Kidney glomerular epithelial cell (primary cell): ENCODE data around the gene SV2A.
"Not testable (repeated sequence)": the region's sequence is repeated elsewhere in the genome, so short reads cannot be mapped to it uniquely, and the experiment has no call there.

Experiments
- DNase-seq: peaks from one replicate; lab custom pipeline; 2025; lab: John Stamatoyannopoulos, UW

SV2A gene

GRCh38 chr1:149886396-149887195 lies 31.0 kb downstream of the SV2A start:
- peak; percentile 98 for DNase-seq

- not testable (repeated sequence) for DNase-seq
Measured at GRCh38 chr1:149886121-149886395, 31.6 kb downstream of the SV2A start.

GRCh38 chr1:149885339-149886120 lies 32.1 kb downstream of the SV2A start:
- DNase-seq, result peak; percentile 79

- no peak for DNase-seq
Measured at GRCh38 chr1:149884433-149885338, 33.0 kb downstream of the SV2A start.

GRCh38 chr1:149883598-149884247 lies 33.9 kb downstream of the SV2A start:
- DNase-seq, result no peak

- no peak for DNase-seq
Measured at GRCh38 chr1:149881876-149882275, 35.8 kb downstream of the SV2A start.

- DNase-seq, result no peak
Measured at GRCh38 chr1:149879556-149879955, 38.1 kb downstream of the SV2A start.

GRCh38 chr1:149877211-149877946 lies 40.3 kb downstream of the SV2A start:
- no peak for DNase-seq

- DNase-seq, result not testable (repeated sequence)
Measured at GRCh38 chr1:149873060-149873459, 44.6 kb downstream of the SV2A start.

- DNase-seq, result not testable (repeated sequence)
Measured at GRCh38 chr1:149866887-149867286, 50.8 kb downstream of the SV2A start.

- not testable (repeated sequence) for DNase-seq
Measured at GRCh38 chr1:149861497-149862054, 56.1 kb downstream of the SV2A start.

- DNase-seq, result not testable (repeated sequence)
Measured at GRCh38 chr1:149860684-149861496, 56.8 kb downstream of the SV2A start.

- not testable (repeated sequence) for DNase-seq
Measured at GRCh38 chr1:149860271-149860670, 57.4 kb downstream of the SV2A start.
